PC-9 (cell line): Measurements from ENCODE around the gene KRT12. TPM values are rescaled to one million over a fixed set of nuclear protein-coding genes. Genes with fewer than 3 reads are reported as not detected.

Source experiments
- BruUV-seq: library from RNA; stranded (reverse); fragments of 400-500 nt; replicated peaks from 2 replicates; lab custom pipeline; 2021; lab: Mats Ljungman, UMichigan
- CTCF ChIA-PET: fragments of 300-600 bp; sonication (Branson Sonifier 250); formaldehyde crosslinking; loops from one replicate; lab custom pipeline; 2022; ENCODE audit warnings: antibody characterized with exemption; lab: Charles Lee
- POLR2A ChIA-PET: fragments of 300-600 bp; sonication (Branson Sonifier 250); formaldehyde crosslinking; loops from one replicate; lab custom pipeline; 2022; ENCODE audit warnings: antibody characterized with exemption; ENCODE audit not compliant: unreplicated experiment; lab: Charles Lee
- DNase-seq, 2 experiments: peaks; one replicate each; pipeline versions ENCODE4 v3.0.0 to v3.0.0-alpha.2; 2015 to 2022; ENCODE audit warnings: mixed read lengths in 1 of 2
- H2AFZ ChIP-seq: fragments of 200-600 bp; sonication (generic); 2 replicates; pipeline ENCODE4 v1.8.1; 2017; ENCODE audit warnings: antibody characterized with exemption
- H3F3A ChIP-seq: fragments of 200-600 bp; sonication (generic); 2 replicates; pipeline ENCODE4 v1.8.1; 2017; ENCODE audit warnings: antibody characterized with exemption, mild to moderate bottlenecking, low read depth; ENCODE audit not compliant: insufficient read depth
- H3K27ac ChIP-seq: fragments of 200-600 bp; sonication (generic); 2 replicates; pipeline ENCODE4 v1.6.1; 2016; ENCODE audit warnings: mixed run types
- H3K27me3 ChIP-seq: fragments of 200-600 bp; sonication (generic); 2 replicates; pipeline ENCODE4 v1.6.1; 2016; ENCODE audit warnings: low read depth, mixed run types; ENCODE audit not compliant: insufficient read depth
- H3K36me3 ChIP-seq: fragments of 200-600 bp; sonication (generic); 2 replicates; pipeline ENCODE4 v1.6.1; 2016; ENCODE audit warnings: low read depth, mixed run types
- H3K4me1 ChIP-seq: fragments of 200-600 bp; sonication (generic); replicated peaks from 2 replicates; pipeline ENCODE4 v1.6.1; 2016; ENCODE audit warnings: mixed run types; ENCODE audit not compliant: insufficient read depth
- H3K4me2 ChIP-seq: fragments of 200-600 bp; sonication (generic); 2 replicates; pipeline ENCODE4 v1.6.1; 2017; ENCODE audit warnings: mixed run types
- H3K4me3 ChIP-seq: fragments of 200-600 bp; sonication (generic); 2 replicates; pipeline ENCODE4 v1.6.1; 2016; ENCODE audit warnings: mixed run types
- H3K79me2 ChIP-seq: fragments of 200-600 bp; sonication (generic); 2 replicates; pipeline ENCODE4 v1.6.1; 2017; ENCODE audit warnings: low read depth, mixed run types
- H3K9me2 ChIP-seq: fragments of 200-600 bp; sonication (generic); 2 replicates; pipeline ENCODE4 v1.8.1; 2017; ENCODE audit warnings: mild to moderate bottlenecking; ENCODE audit not compliant: insufficient read depth
- H3K9me3 ChIP-seq: fragments of 200-600 bp; sonication (generic); 2 replicates; pipeline ENCODE4 v1.8.1; 2016; ENCODE audit warnings: low read depth; ENCODE audit not compliant: insufficient read depth
- H4K20me1 ChIP-seq: fragments of 200-600 bp; sonication (generic); 2 replicates; pipeline ENCODE4 v1.8.1; 2017; ENCODE audit not compliant: insufficient read depth
- EZH2 ChIP-seq: fragments of 200-600 bp; sonication (generic); IDR thresholded peaks from 2 replicates; pipeline ENCODE4 v1.8.0; 2017; ENCODE audit warnings: antibody characterized with exemption, low read depth
- intact Hi-C: fragments of 100-400 bp; cut with micrococcal nuclease; formaldehyde crosslinking; loops from one replicate; pipeline ENCODE4 v1.10.0; 2022; ENCODE audit not compliant: unreplicated experiment
- total RNA-seq: library from RNA; stranded (reverse); gene quantifications from 2 replicates; pipeline ENCODE4 v1.2.3, GENCODE V29; 2021
- TF ChIP-seq, protein P1 (sequence below): fragments of 200-600 bp; sonication (generic); conservative IDR thresholded peaks from 2 replicates; pipeline ENCODE4 v1.6.1; 2017; ENCODE audit warnings: mixed run types, antibody characterized with exemption, mild to moderate bottlenecking, moderate library complexity

KRT12 gene
- total RNA-seq, 1 experiment from 2014 or later: not detected

DNA sequence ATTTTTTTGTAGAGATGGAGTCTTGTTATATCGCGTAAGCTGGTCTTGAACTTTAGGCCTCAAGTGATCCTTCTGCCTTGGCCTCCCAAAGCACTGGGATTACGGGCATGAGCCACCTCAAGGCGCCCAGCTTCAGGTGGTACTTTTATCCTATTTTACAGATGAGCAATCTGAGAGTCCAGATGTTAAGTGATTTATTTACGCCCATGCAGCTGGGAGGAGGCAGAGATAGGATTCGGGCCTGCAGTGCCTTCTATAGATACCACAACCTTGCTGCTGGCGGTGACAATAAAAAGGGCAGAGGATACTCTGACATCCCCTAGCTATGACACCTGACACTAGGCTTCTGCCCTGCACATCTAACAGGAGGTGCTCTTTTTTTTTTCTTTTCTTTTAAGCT, 4.3 kb upstream of the KRT12 start:
- intact Hi-C loops: no loop called here
- Histone ChIP-seq H3K4me1 (no peaks in the 10 kb centered on the region), H3K27ac (no peak overlapping the region), H3K9me3 (no peaks in the 10 kb centered on the region), H3K9me2 (no peaks in the 10 kb centered on the region; the same call in 1 of the 2 replicates), H3K36me3 (no peaks in the 10 kb centered on the region), H3K79me2 (no peaks in the 10 kb centered on the region), H3K4me2 (no peak overlapping the region), H3K4me3 (no peak overlapping the region), H2AFZ (no peak overlapping the region), H4K20me1 (no peaks in the 10 kb centered on the region), H3F3A (no peaks in the 10 kb centered on the region), H3K27me3 (no peaks in the 10 kb centered on the region)
- POLR2A ChIA-PET: no interaction called here
- CTCF ChIA-PET: interaction anchor here (0.6 to 0.7 kb wide), 2 partner anchors 601 to 792 kb away, joined by 3 to 4 read pairs; no protein-coding TSS in a partner anchor
- TF ChIP-seq EZH2: no peak
- TF ChIP-seq, protein P1, sequence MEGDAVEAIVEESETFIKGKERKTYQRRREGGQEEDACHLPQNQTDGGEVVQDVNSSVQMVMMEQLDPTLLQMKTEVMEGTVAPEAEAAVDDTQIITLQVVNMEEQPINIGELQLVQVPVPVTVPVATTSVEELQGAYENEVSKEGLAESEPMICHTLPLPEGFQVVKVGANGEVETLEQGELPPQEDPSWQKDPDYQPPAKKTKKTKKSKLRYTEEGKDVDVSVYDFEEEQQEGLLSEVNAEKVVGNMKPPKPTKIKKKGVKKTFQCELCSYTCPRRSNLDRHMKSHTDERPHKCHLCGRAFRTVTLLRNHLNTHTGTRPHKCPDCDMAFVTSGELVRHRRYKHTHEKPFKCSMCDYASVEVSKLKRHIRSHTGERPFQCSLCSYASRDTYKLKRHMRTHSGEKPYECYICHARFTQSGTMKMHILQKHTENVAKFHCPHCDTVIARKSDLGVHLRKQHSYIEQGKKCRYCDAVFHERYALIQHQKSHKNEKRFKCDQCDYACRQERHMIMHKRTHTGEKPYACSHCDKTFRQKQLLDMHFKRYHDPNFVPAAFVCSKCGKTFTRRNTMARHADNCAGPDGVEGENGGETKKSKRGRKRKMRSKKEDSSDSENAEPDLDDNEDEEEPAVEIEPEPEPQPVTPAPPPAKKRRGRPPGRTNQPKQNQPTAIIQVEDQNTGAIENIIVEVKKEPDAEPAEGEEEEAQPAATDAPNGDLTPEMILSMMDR: no peak
- no peak for DNase-seq
- BruUV-seq: no TSS peak

DNA sequence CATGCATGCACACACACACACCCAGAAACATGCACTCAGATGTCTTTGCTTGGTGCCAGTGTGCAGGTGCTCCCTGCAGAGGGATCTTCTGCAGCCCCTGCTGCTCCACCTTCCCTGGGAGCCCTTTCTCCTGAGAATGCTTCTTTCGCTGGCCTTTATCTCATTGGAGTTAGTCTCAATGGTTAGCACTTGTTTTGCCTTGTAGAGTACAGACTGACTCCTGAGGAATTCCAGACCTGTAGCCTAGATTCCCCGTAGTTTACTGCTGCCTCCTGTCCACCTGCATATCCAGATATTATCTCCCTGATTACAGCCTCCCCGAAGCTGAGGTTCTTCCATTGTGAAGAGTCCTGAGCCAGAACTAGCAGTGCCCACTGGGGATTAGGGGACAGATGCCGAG, 3.1 kb upstream of the KRT12 start:
- H3F3A ChIP-seq: no peaks in the 10 kb centered on the region
- DNase-seq: no peak
- CTCF ChIA-PET: no interaction called here
- no peaks in the 10 kb centered on the region for H3K79me2 ChIP-seq
- intact Hi-C loops: no loop called here
- H3K4me3 ChIP-seq: no peak overlapping the region
- no peaks in the 10 kb centered on the region for H4K20me1 ChIP-seq
- POLR2A ChIA-PET: no interaction called here
- H3K4me2 ChIP-seq: no peak overlapping the region
- H3K27ac ChIP-seq: no peak overlapping the region
- H3K4me1 ChIP-seq: no peaks in the 10 kb centered on the region
- H3K27me3 ChIP-seq: no peaks in the 10 kb centered on the region
- no peaks in the 10 kb centered on the region for H3K9me3 ChIP-seq
- H3K9me2 ChIP-seq: no peaks in the 10 kb centered on the region; the same call in 1 of the 2 replicates
- no peaks in the 10 kb centered on the region for H3K36me3 ChIP-seq
- no peak for TF ChIP-seq EZH2
- TF ChIP-seq, protein P1: no peak
- BruUV-seq: no TSS peak
- no peak overlapping the region for H2AFZ ChIP-seq

GRCh38 chr17:40864661-40865390, 2.2 kb downstream of the KRT12 start:
- CTCF ChIA-PET: interaction anchor here (0.9 kb wide), 1 partner anchor 42 kb away, joined by 4 read pairs; no protein-coding TSS in a partner anchor

More at GRCh38 chr17:40864661-40865390, 2.2 kb downstream of the KRT12 start:
- Histone ChIP-seq H3K79me2 (no peaks in the 10 kb centered on the region), H3K4me1 (no peaks in the 10 kb centered on the region), H4K20me1 (no peaks in the 10 kb centered on the region), H3K9me2 (no peaks in the 10 kb centered on the region), H3K9me3 (no peaks in the 10 kb centered on the region), H3F3A (no peaks in the 10 kb centered on the region), H2AFZ (no peak overlapping the region), H3K4me2 (no peak overlapping the region), H3K36me3 (no peaks in the 10 kb centered on the region), H3K27ac (no peak overlapping the region), H3K27me3 (no peaks in the 10 kb centered on the region), H3K4me3 (no peak overlapping the region)
- intact Hi-C loops: no loop called here
- TF ChIP-seq, protein P1: no peak
- no peak for TF ChIP-seq EZH2
- POLR2A ChIA-PET: no interaction called here
- no peak for DNase-seq
- no TSS peak for BruUV-seq
